ENCODE data around the gene SLC44A3.

SLC44A3 gene

DNA sequence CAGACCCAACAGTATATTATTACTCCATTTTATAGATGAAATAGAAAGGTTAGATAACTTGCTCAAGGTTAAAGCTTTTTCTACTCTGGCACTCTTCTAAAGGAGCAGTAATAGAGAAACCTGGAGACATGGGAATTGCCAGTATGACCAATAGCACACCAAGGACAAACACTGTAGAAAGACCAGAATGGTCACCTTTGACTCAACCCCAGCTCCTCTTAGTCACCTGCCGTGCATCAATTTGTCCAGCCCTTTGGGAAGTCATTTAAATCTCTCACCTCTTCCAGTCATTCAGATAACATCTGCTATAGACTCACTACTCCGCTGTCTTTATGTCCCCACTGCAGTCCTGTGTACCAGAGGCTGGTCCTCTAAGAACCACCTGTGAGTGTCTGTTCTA is 23.9 kb upstream of the SLC44A3 start:
- no peak for DNase-seq (ENCODE audit: low read depth)
- TF ChIP-seq POLR2A (IDR thresholded peaks at IDR 0.05; ENCODE audit: extremely low read depth, insufficient read length) (no peak), CTCF (IDR thresholded peaks at IDR 0.05; ENCODE audit: low read depth, low read length) (no peak), MAX (IDR thresholded peaks at IDR 0.05; ENCODE audit: low read depth, low read length) (no peak)
- H3K4me3 ChIP-seq (ENCODE audit: low read depth, low read length), result no peak overlapping the region

DNA sequence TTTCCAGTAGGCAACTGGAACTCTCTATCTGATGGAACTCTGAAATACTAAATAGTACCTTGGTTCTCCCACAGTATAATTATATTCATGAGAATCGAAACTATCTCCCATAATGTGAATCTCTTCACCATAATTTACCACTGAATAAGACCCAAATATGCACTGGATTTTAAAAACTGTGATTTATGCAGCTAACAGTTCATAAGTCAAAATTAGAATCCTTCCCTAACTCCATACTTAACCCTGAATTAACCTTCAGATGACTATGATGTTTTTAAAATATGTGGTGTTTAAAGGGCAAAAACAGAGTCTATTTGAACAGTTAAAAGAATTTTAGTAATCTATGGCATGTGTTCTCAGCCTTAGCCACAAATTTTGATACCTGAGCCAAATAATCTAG is 22.9 kb upstream of the SLC44A3 start:
- DNase-seq (ENCODE audit: low read depth), result no peak
- no peak overlapping the region for H3K4me3 ChIP-seq (ENCODE audit: low read depth, low read length)
- TF ChIP-seq MAX (IDR thresholded peaks at IDR 0.05; ENCODE audit: low read depth, low read length) (no peak), MYC (IDR thresholded peaks at IDR 0.05; ENCODE audit: low read depth, low read length) (no peak), CTCF (IDR thresholded peaks at IDR 0.05; ENCODE audit: low read depth, low read length) (no peak), POLR2A (IDR thresholded peaks at IDR 0.05; ENCODE audit: extremely low read depth, insufficient read length) (no peak)

GRCh38 chr1:94798054-94798453 is 22.1 kb upstream of the SLC44A3 start:
- H3K4me3 ChIP-seq (ENCODE audit: low read depth, low read length), result no peak overlapping the region
- TF ChIP-seq MAX (IDR thresholded peaks at IDR 0.05; ENCODE audit: low read depth, low read length) (no peak), MYC (IDR thresholded peaks at IDR 0.05; ENCODE audit: low read depth, low read length) (no peak), CTCF (IDR thresholded peaks at IDR 0.05; ENCODE audit: low read depth, low read length) (no peak), POLR2A (IDR thresholded peaks at IDR 0.05; ENCODE audit: extremely low read depth, insufficient read length) (no peak)
- no peak for DNase-seq (ENCODE audit: low read depth)

DNA sequence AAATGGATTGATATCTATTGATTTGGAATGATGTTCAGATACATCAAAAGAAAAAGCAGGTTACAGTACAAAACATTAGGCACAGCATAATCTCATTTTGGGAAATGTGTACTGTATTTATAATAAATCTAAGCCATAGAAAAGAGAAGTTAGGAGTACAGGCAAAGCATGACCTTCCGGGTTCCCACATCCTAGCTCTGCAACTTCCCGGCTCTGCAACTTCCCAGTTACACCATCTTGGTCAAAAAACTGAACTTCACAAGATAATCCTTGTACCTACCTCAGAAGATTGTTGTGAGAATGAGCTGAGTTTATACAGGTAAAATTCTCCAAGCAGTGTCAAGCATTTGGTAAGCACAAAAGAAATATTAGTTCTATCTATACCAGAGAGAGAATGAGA is 21.7 kb upstream of the SLC44A3 start:
- no peak for TF ChIP-seq MAX (IDR thresholded peaks at IDR 0.05; ENCODE audit: low read depth, low read length)
- TF ChIP-seq POLR2A (IDR thresholded peaks at IDR 0.05; ENCODE audit: extremely low read depth, insufficient read length), result no peak
- no peak for TF ChIP-seq MYC (IDR thresholded peaks at IDR 0.05; ENCODE audit: low read depth, low read length)
- TF ChIP-seq CTCF (IDR thresholded peaks at IDR 0.05; ENCODE audit: low read depth, low read length), result no peak
- DNase-seq (ENCODE audit: low read depth), result no peak

DNA sequence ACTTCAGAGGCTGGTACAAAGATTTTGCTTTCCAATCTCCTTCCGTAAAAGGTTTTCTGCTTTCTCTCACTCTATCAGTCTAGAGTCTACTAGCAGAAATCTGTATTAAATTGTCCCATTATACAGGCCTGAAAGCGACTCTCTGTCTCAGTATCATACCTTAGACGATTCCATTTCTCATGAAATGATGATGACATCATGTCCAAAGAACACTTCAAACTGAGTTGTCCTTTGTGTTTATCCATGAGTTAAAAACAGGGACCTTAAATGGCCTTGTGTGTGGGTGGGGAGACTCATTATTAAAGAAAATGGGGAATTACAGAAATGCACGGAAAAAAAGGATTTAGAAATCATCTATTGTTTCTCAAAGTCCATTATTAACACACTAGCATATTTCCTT is 21.0 kb upstream of the SLC44A3 start:
- H3K4me3 ChIP-seq (ENCODE audit: low read depth, low read length), result no peak overlapping the region
- TF ChIP-seq MAX (IDR thresholded peaks at IDR 0.05; ENCODE audit: low read depth, low read length) (no peak), MYC (IDR thresholded peaks at IDR 0.05; ENCODE audit: low read depth, low read length) (no peak), POLR2A (IDR thresholded peaks at IDR 0.05; ENCODE audit: extremely low read depth, insufficient read length) (no peak), CTCF (IDR thresholded peaks at IDR 0.05; ENCODE audit: low read depth, low read length) (no peak)
- DNase-seq (ENCODE audit: low read depth), result no peak

More for the DNA sequence above, 21.7 kb upstream of the SLC44A3 start:
- no peak overlapping the region for H3K4me3 ChIP-seq (ENCODE audit: low read depth, low read length)
